Suprapubic skin (tissue), 4 donors: ENCODE measurements around the gene ACOX1.

Experiments
- POLR2A ChIP-seq, 2 donors: fragments of 450-650 bp; IDR thresholded peaks; one replicate each; pipeline ENCODE4 v1.6.1; 2017; ENCODE audit warnings: antibody characterized with exemption in 2 of 2, mild to moderate bottlenecking in 2 of 2, moderate library complexity in 2 of 2
- POLR2AphosphoS5 ChIP-seq, 3 donors: sonication (generic); formaldehyde crosslinking; IDR thresholded peaks; one replicate each; pipeline ENCODE4 v1.6.1; 2017; ENCODE audit warnings: antibody characterized with exemption in 3 of 3

GRCh38 chr17:76007131-76007849 lies 28.3 kb upstream of the ACOX1 start:
- TF ChIP-seq POLR2AphosphoS5 (IDR thresholded peaks at IDR 0.05) (no peak), POLR2A (IDR thresholded peaks at IDR 0.05) (no peak)
